Transverse colon (tissue), 4 donors: Measurements from ENCODE around the gene KIAA2012. TPM values are rescaled to one million over a fixed set of nuclear protein-coding genes. Genes with fewer than 3 reads are reported as not detected.

Experiments
- DNase-seq: peaks from one replicate; pipeline ENCODE4 v3.0.0-alpha.2; 2019
- H3K27ac ChIP-seq, 4 donors: fragments of 200-600 bp; sonication (generic); 2 replicates each; pipeline ENCODE4 v1.5.1; 2016 to 2018; ENCODE audit warnings: inconsistent platforms in 4 of 4
- H3K27me3 ChIP-seq: fragments of 200-600 bp; sonication (generic); 2 replicates; pipeline ENCODE4 v1.5.1; 2017; ENCODE audit warnings: inconsistent platforms
- H3K36me3 ChIP-seq, 4 donors: fragments of 200-600 bp; sonication (generic); 2 replicates each; pipeline ENCODE4 v1.5.1; 2017 to 2019; ENCODE audit warnings: inconsistent platforms in 4 of 4
- H3K4me1 ChIP-seq, 4 donors: fragments of 200-600 bp; sonication (generic); 2 replicates each; pipeline ENCODE4 v1.5.1; 2017 to 2020; ENCODE audit warnings: inconsistent platforms in 4 of 4
- H3K4me3 ChIP-seq, 4 donors: fragments of 200-600 bp; sonication (generic); 1 replicate in 1 of 4; 2 replicates in 3 of 4; pipeline versions ENCODE4 v1.5.1 to v1.6.1; 2017 to 2019; ENCODE audit warnings: inconsistent platforms in 4 of 4
- H3K9me3 ChIP-seq, 2 donors: fragments of 200-600 bp; sonication (generic); 2 replicates each; pipeline ENCODE4 v1.5.1; 2017 to 2019; ENCODE audit warnings: inconsistent platforms in 2 of 2
- EP300 ChIP-seq: sonication (generic); formaldehyde crosslinking; IDR thresholded peaks from one replicate; pipeline ENCODE4 v1.6.1; 2017; ENCODE audit warnings: antibody characterized with exemption, low read depth
- POLR2A ChIP-seq: fragments of 450-650 bp; IDR thresholded peaks from one replicate; pipeline ENCODE4 v1.6.1; 2016; ENCODE audit warnings: antibody characterized with exemption, mild to moderate bottlenecking, moderate library complexity
- POLR2AphosphoS5 ChIP-seq, 3 donors: sonication (generic); formaldehyde crosslinking; IDR thresholded peaks; one replicate each; pipeline ENCODE4 v1.6.1; 2016; ENCODE audit warnings: antibody characterized with exemption in 3 of 3
- WGBS, 2 donors: methylation state at CpG; one replicate each; pipeline ENCODE4 v1.1.5; 2018; ENCODE audit warnings: low coverage in 1 of 2; 5-methylcytosine and 5-hydroxymethylcytosine counted together
- in situ Hi-C, 4 donors: fragments of 200-750 bp; cut with MboI; loops; one replicate each; pipeline versions ENCODE4 v1.15.0 to v1.15.1; 2017; ENCODE audit warnings: low sequenced_read_pairs in 3 of 4, low pct_ligation_motif_present in 1 of 4, low pct_unique_long_range_greater_than_20kb in 1 of 4
- intact Hi-C: fragments of 100-400 bp; cut with DNase I; formaldehyde crosslinking; loops from one replicate; pipeline ENCODE4 v1.15.1; 2023; ENCODE audit warnings: low total_unique reads
- total RNA-seq, 4 donors: library from RNA; depleted of rRNA; stranded (reverse); fragments of >200 nt; gene quantifications; one replicate each; pipeline ENCODE4 v1.1.0, GENCODE V29; 2016
- TF ChIP-seq, protein P1 (sequence below), 5 experiments: fragments of 200-600 bp in 3 of 5; fragments of 450-650 bp in 2 of 5; sonication (generic) in 3 of 5; IDR thresholded peaks; 1 replicate in 2 of 5; 2 replicates in 3 of 5; pipeline ENCODE4 v1.5.1; 2016 to 2017; ENCODE audit warnings: antibody characterized with exemption in 5 of 5, inconsistent platforms in 3 of 5, mild to moderate bottlenecking in 2 of 5, moderate library complexity in 1 of 5

Gene KIAA2012
- total RNA-seq, 4 donors from 2014 or later: not detected

- TF ChIP-seq EP300 (no peak), POLR2AphosphoS5 (IDR thresholded peaks at IDR 0.05) (no peak), POLR2A (no peak)
- TF ChIP-seq, protein P1, sequence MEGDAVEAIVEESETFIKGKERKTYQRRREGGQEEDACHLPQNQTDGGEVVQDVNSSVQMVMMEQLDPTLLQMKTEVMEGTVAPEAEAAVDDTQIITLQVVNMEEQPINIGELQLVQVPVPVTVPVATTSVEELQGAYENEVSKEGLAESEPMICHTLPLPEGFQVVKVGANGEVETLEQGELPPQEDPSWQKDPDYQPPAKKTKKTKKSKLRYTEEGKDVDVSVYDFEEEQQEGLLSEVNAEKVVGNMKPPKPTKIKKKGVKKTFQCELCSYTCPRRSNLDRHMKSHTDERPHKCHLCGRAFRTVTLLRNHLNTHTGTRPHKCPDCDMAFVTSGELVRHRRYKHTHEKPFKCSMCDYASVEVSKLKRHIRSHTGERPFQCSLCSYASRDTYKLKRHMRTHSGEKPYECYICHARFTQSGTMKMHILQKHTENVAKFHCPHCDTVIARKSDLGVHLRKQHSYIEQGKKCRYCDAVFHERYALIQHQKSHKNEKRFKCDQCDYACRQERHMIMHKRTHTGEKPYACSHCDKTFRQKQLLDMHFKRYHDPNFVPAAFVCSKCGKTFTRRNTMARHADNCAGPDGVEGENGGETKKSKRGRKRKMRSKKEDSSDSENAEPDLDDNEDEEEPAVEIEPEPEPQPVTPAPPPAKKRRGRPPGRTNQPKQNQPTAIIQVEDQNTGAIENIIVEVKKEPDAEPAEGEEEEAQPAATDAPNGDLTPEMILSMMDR (IDR thresholded peaks at IDR 0.05): no peak
- DNase-seq: no peak
- in situ Hi-C loops: no loop called here
Observed at GRCh38 chr2:202109737-202110184, 36.7 kb downstream of the KIAA2012 start.

DNA sequence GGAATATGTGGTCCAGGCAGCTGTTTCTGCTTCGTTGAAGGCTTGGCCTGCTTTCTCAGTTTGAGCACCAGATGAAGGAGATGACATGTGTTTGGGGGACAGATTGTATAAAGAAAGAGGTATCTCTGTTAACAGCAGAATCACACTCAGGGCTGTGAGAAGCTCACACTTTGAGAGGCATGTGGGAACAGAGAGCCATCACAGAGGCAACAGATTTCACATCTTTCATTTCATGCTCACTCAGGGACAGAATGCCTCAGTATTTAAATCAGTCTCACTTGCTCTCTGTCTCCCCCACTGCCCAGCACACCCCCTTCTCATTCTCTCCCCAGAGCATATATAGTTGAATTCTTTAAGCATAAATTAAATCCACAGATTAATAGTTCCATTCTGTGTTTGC is 37.4 kb downstream of the KIAA2012 start:
- Histone ChIP-seq H3K27me3 (no peaks in the 10 kb centered on the region), H3K4me1 (peaks cover 0 to 3% (median 0%) of the 10 kb centered on the region in 4 donors), H3K36me3 (no peaks in the 10 kb centered on the region), H3K4me3 (no peak overlapping the region), H3K27ac (no peak overlapping the region), H3K9me3 (no peaks in the 10 kb centered on the region)
- 47 to 80% methylated on average over 1 of the region's 1 CpG for WGBS, 2 donors
- DNase-seq: no peak
- in situ Hi-C loops: no loop called here
- TF ChIP-seq POLR2A (no peak), POLR2AphosphoS5 (IDR thresholded peaks at IDR 0.05) (no peak), EP300 (no peak)
- TF ChIP-seq, protein P1 (IDR thresholded peaks at IDR 0.05): no peak
- intact Hi-C loops: no loop called here

More at GRCh38 chr2:202109737-202110184, 36.7 kb downstream of the KIAA2012 start:
- intact Hi-C loops: no loop called here
- H3K27ac ChIP-seq: no peak overlapping the region
- no peaks in the 10 kb centered on the region for H3K27me3 ChIP-seq
- WGBS, 2 donors: 56% methylated on average over 5 of the region's 5 CpGs; no CpG with 5 or more reads in 1 of the 2 donors
- peaks cover 0 to 3% (median 0%) of the 10 kb centered on the region in 4 donors for H3K4me1 ChIP-seq
- H3K4me3 ChIP-seq: no peak overlapping the region
- H3K9me3 ChIP-seq: no peaks in the 10 kb centered on the region
- no peaks in the 10 kb centered on the region for H3K36me3 ChIP-seq

GRCh38 chr2:202112041-202112440 is 39.0 kb downstream of the KIAA2012 start:
- Histone ChIP-seq H3K27ac (no peak overlapping the region), H3K27me3 (no peaks in the 10 kb centered on the region), H3K36me3 (no peaks in the 10 kb centered on the region), H3K4me3 (no peak overlapping the region), H3K4me1 (peaks cover 0 to 3% (median 0%) of the 10 kb centered on the region in 4 donors), H3K9me3 (no peaks in the 10 kb centered on the region)
- intact Hi-C loops: no loop called here
- in situ Hi-C loops: no loop called here
- WGBS, 2 donors: 90% methylated on average over 2 to 7 of the region's 7 CpGs
- TF ChIP-seq, protein P1 (IDR thresholded peaks at IDR 0.05): no peak
- TF ChIP-seq POLR2A: no peak
- TF ChIP-seq EP300: no peak
- TF ChIP-seq POLR2AphosphoS5 (IDR thresholded peaks at IDR 0.05): no peak
- DNase-seq: no peak

DNA sequence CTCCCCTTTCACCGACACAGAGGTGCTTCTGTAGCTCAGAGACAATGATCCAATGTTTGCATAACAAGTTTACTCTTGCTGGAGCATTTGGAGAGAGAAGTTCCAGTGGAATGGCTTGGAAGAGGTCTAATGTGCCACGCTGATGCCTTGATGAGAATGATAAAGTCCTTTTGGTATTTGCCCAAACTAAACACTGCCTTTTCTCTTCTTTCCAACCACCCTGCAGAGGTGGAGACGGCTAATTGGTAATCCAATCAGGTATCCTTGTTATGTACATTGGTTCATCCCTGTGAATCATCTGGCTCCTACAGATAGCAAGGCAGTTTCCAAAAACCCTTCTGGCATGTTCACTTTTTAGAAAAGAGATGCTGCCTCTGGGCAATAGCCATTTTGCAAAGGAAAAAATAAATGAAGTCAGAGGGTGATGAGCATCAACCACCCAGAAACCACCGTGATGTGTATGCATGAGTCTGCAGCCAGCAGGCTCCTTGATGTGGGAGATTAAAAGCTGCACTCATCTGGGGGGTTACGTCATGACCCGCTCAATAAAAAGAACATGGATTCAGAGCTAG is 40.6 kb downstream of the KIAA2012 start:
- in situ Hi-C loops: no loop called here
- TF ChIP-seq POLR2AphosphoS5 (IDR thresholded peaks at IDR 0.05) (no peak), EP300 (no peak), POLR2A (no peak)
- TF ChIP-seq, protein P1 (IDR thresholded peaks at IDR 0.05): no peak

More for the DNA sequence above, 40.6 kb downstream of the KIAA2012 start:
- Histone ChIP-seq H3K9me3 (no peaks in the 10 kb centered on the region), H3K27ac (no peak overlapping the region), H3K4me1 (peaks cover 0 to 3% (median 0%) of the 10 kb centered on the region in 4 donors), H3K4me3 (no peak overlapping the region), H3K27me3 (no peaks in the 10 kb centered on the region), H3K36me3 (no peaks in the 10 kb centered on the region)
- 63 to 84% methylated on average over 5 to 6 of the region's 6 CpGs for WGBS, 2 donors
- DNase-seq: no peak
- intact Hi-C loops: no loop called here
